HepG2 (cell line): Measurements from ENCODE around the gene AGRN. TPM values are rescaled to one million over a fixed set of nuclear protein-coding genes. Genes with fewer than 3 reads are reported as not detected.

Source experiments
- CSRNP1 ChIP-seq: sonication (generic); formaldehyde crosslinking; IDR thresholded peaks from 2 replicates; pipeline ENCODE4 v1.8.1; 2023; ENCODE audit warnings: mild to moderate bottlenecking, missing genetic modification reagents
- DMAP1 ChIP-seq: IDR thresholded peaks from 2 replicates; pipeline ENCODE4 v1.6.1; 2016
- FOXK1 ChIP-seq: sonication (generic); formaldehyde crosslinking; IDR thresholded peaks from 2 replicates; pipeline ENCODE4 v1.4.0; 2020; ENCODE audit warnings: low read depth, missing genetic modification reagents, borderline replicate concordance
- GATAD1 ChIP-seq: IDR thresholded peaks from 2 replicates; pipeline ENCODE4 v1.6.1; 2016; ENCODE audit warnings: missing genetic modification reagents, missing compliant biosample characterization
- MAFF ChIP-seq: IDR thresholded peaks from 2 replicates; pipeline ENCODE4 v1.6.1; 2011; ENCODE audit warnings: low read depth, low read length, improper control_type of control experiment
- MED1 ChIP-seq: sonication (generic); formaldehyde crosslinking; IDR thresholded peaks from 2 replicates; pipeline ENCODE4 v1.4.0; 2020; ENCODE audit warnings: missing genetic modification reagents
- USF2 ChIP-seq, 2 experiments: sonication (generic) in 1 of 2; formaldehyde crosslinking in 1 of 2; IDR thresholded peaks; 2 replicates each; pipeline versions ENCODE4 v1.5.1 to v1.6.1; 2011 to 2020; ENCODE audit warnings: borderline replicate concordance in 1 of 2, low read depth in 1 of 2, low read length in 1 of 2, mild to moderate bottlenecking in 1 of 2, missing genetic modification reagents in 1 of 2, moderate library complexity in 1 of 2
- ZFX ChIP-seq: sonication (generic); formaldehyde crosslinking; IDR thresholded peaks from 2 replicates; pipeline ENCODE4 v1.4.0; 2020; ENCODE audit warnings: mild to moderate bottlenecking, low read depth, missing genetic modification reagents, moderate library complexity
- ZGPAT ChIP-seq: IDR thresholded peaks from 2 replicates; pipeline ENCODE4 v1.6.1; 2016; ENCODE audit warnings: mild to moderate bottlenecking
- ZNF251 ChIP-seq: sonication (generic); formaldehyde crosslinking; IDR thresholded peaks from 2 replicates; pipeline ENCODE4 v1.9.0; 2021; ENCODE audit warnings: mild to moderate bottlenecking, missing genetic modification reagents
- ZNF646 ChIP-seq: sonication (generic); formaldehyde crosslinking; IDR thresholded peaks from 2 replicates; pipeline ENCODE4 v1.9.0; 2021; ENCODE audit warnings: mild to moderate bottlenecking, missing genetic modification reagents
- polyA plus RNA-seq, 8 experiments: library from polyadenylated mRNA; depleted of rRNA in 3 of 8; stranded (reverse) in 7 of 8; unstranded in 1 of 8; fragments of >200 nt; fragmentation: Illumina TruSeq in 4 of 8; extraction: Trizol in 4 of 8; gene quantifications; 2 replicates each; pipeline versions ENCODE4 v1.2.1 to v1.2.3, GENCODE V29; 2011 to 2016; ENCODE audit warnings: low read depth in 4 of 8, missing spikeins in 1 of 8, mixed read lengths in 1 of 8; ENCODE audit not compliant: insufficient read depth in 1 of 8
- total RNA-seq, 5 experiments: library from RNA; depleted of rRNA; stranded (reverse); fragments of >200 nt; fragmentation: Illumina TruSeq; extraction: Trizol; gene quantifications; 2 replicates each; pipeline ENCODE4 v1.2.3, GENCODE V29; 2016; ENCODE audit warnings: low read depth in 1 of 5

The AGRN gene
- total and polyA plus RNA-seq, 2 of the 13 experiments (the other 11 are each of a cell fraction or from before 2014, with no cell fraction given) = 29.8 to 65.2 TPM

GRCh38 chr1:1013105-1013921, 6.6 kb upstream of the AGRN start, which contains the start of gene ISG15 (continued):
- TF ChIP-seq ZNF646 (CRISPR knock-in tag) (no peak), CSRNP1 (no peak; the same call in 1 of the 2 replicates), USF2 (IDR thresholded peaks at IDR 0.05; ENCODE audit: low read depth, low read length) (no peak), USF2 (CRISPR knock-in tag; IDR thresholded peaks at IDR 0.05; ENCODE audit: borderline replicate concordance) (peak; percentile 54; the same call in 1 of the 2 replicates), ZGPAT (peak; percentile 28; the same call in 1 of the 2 replicates), MED1 (CRISPR knock-in tag) (0 out of 2 replicates have a peak, but pooled peaks have one; percentile 20), MAFF (no peak), ZNF251 (no peak), GATAD1 (CRISPR knock-in tag) (peak; percentile 38; the same call in 1 of the 2 replicates), ZFX (peak; percentile 69), DMAP1 (0 out of 2 replicates have a peak, but pooled peaks have one; percentile 32), FOXK1 (CRISPR knock-in tag) (peak; percentile 51; the same call in 1 of the 2 replicates)
